Measurements from ENCODE around the gene TULP4. TPM values are rescaled to one million over a fixed set of nuclear protein-coding genes. Genes with fewer than 3 reads are reported as not detected.

Gene TULP4
- total RNA-seq, 1 experiment from 2014 or later: 126 TPM

DNA sequence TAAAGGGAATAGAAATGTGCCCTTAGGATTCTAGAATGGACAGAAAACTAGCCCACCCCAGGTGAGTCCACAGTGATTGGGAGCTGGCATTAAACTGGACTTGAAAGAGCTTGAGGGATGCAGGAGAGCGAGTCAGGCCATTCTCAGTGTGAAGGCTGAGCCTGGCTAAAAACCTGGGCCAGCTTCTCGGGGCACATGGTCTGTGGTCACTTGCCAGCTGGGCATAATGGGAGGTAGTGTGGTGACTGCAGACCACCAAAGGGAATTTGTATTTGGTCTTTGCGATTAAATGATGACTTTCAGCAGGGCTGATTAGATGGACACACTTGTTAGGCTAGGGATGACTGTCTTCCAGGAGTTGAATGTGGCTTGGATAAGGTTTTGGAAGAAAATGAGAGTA, 71.3 kb downstream of the TULP4 start:
- CTCF ChIA-PET: interaction anchor here (0.7 kb wide), 1 partner anchor 84 kb away, joined by 4 read pairs; no protein-coding TSS in a partner anchor
- no peak overlapping the region for H3K4me3 ChIP-seq (ENCODE audit: low read depth, low read length)
- H3K27ac Mint-ChIP-seq (ENCODE audit: unreplicated experiment): peak overlapping the region; percentile 76
- no peaks in the 10 kb centered on the region for H3K9me3 Mint-ChIP-seq (ENCODE audit: unreplicated experiment)
- POLR2A ChIA-PET: interaction anchor here (0.6 kb wide), 1 partner anchor 78 kb away, joined by 4 read pairs; no protein-coding TSS in a partner anchor
- TF ChIP-seq, protein P1, sequence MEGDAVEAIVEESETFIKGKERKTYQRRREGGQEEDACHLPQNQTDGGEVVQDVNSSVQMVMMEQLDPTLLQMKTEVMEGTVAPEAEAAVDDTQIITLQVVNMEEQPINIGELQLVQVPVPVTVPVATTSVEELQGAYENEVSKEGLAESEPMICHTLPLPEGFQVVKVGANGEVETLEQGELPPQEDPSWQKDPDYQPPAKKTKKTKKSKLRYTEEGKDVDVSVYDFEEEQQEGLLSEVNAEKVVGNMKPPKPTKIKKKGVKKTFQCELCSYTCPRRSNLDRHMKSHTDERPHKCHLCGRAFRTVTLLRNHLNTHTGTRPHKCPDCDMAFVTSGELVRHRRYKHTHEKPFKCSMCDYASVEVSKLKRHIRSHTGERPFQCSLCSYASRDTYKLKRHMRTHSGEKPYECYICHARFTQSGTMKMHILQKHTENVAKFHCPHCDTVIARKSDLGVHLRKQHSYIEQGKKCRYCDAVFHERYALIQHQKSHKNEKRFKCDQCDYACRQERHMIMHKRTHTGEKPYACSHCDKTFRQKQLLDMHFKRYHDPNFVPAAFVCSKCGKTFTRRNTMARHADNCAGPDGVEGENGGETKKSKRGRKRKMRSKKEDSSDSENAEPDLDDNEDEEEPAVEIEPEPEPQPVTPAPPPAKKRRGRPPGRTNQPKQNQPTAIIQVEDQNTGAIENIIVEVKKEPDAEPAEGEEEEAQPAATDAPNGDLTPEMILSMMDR (IDR thresholded peaks at IDR 0.05; ENCODE audit: insufficient read depth in 1 of 2, low read depth in 1 of 2, low read length in 1 of 2, severe bottlenecking in 1 of 2, unreplicated experiment in 1 of 2): no peak
- intact Hi-C loops (cut with micrococcal nuclease; ENCODE audit: unreplicated experiment): no loop called here
- H3K4me3 Mint-ChIP-seq (ENCODE audit: unreplicated experiment): no peak overlapping the region
- H3K27me3 ChIP-seq (replicated peaks; ENCODE audit: control insufficient read depth, insufficient read depth, low read length): no peaks in the 10 kb centered on the region
- no peak for DNase-seq
- H3K4me1 Mint-ChIP-seq (ENCODE audit: low read depth, unreplicated experiment): peaks cover 8% of the 10 kb centered on the region
- H3K9me3 ChIP-seq: no peaks in the 10 kb centered on the region
- no peaks in the 10 kb centered on the region for H3K36me3 ChIP-seq (ENCODE audit: control insufficient read depth, insufficient read depth, low read length)
- peaks cover 12% of the 10 kb centered on the region for H3K36me3 Mint-ChIP-seq (ENCODE audit: insufficient read depth, unreplicated experiment)
- no peaks in the 10 kb centered on the region for H3K27me3 Mint-ChIP-seq (ENCODE audit: insufficient read depth, unreplicated experiment)
- no peaks in the 10 kb centered on the region for H3K4me1 ChIP-seq
- BruUV-seq (replicated peaks): no TSS peak

DNA sequence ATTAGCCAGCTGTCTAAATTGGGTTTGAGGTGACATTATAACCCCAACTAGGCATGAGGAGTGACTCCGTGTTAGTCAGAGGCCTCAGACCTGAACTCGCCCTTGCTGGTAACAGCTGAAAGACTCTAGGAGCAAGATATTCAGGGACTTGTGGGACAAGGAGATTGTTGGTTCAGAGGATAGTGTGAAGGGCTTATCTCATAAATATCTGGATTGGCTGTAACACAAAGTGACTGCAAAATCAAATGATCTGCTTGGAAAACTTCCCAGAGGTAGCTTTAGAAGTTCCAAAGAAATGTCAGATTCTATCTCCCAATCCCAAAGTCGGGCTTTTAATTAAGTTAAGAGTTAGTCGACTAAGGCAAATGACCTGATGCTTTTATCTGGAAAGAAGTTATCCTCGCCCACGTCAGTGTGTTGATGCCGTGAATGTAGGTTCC, 72.4 kb downstream of the TULP4 start:
- Histone ChIP-seq H3K36me3 (ENCODE audit: control insufficient read depth, insufficient read depth, low read length) (no peaks in the 10 kb centered on the region), H3K4me3 (ENCODE audit: low read depth, low read length) (no peak overlapping the region), H3K4me1 (no peaks in the 10 kb centered on the region), H3K9me3 (no peaks in the 10 kb centered on the region), H3K27me3 (replicated peaks; ENCODE audit: control insufficient read depth, insufficient read depth, low read length) (no peaks in the 10 kb centered on the region)
- Mint-ChIP-seq H3K4me3 (ENCODE audit: unreplicated experiment) (no peak overlapping the region), H3K9me3 (ENCODE audit: unreplicated experiment) (no peaks in the 10 kb centered on the region), H3K27me3 (ENCODE audit: insufficient read depth, unreplicated experiment) (no peaks in the 10 kb centered on the region), H3K36me3 (ENCODE audit: insufficient read depth, unreplicated experiment) (peaks cover 6% of the 10 kb centered on the region), H3K27ac (ENCODE audit: unreplicated experiment) (no peak overlapping the region), H3K4me1 (ENCODE audit: low read depth, unreplicated experiment) (peaks cover 8% of the 10 kb centered on the region)
- BruUV-seq (replicated peaks): no TSS peak
- intact Hi-C loops (cut with micrococcal nuclease; ENCODE audit: unreplicated experiment): no loop called here
- POLR2A ChIA-PET: no interaction called here
- TF ChIP-seq, protein P1 (IDR thresholded peaks at IDR 0.05; ENCODE audit: insufficient read depth in 1 of 2, low read depth in 1 of 2, low read length in 1 of 2, severe bottlenecking in 1 of 2, unreplicated experiment in 1 of 2): no peak
- CTCF ChIA-PET: no interaction called here
- DNase-seq: no peak

DNA sequence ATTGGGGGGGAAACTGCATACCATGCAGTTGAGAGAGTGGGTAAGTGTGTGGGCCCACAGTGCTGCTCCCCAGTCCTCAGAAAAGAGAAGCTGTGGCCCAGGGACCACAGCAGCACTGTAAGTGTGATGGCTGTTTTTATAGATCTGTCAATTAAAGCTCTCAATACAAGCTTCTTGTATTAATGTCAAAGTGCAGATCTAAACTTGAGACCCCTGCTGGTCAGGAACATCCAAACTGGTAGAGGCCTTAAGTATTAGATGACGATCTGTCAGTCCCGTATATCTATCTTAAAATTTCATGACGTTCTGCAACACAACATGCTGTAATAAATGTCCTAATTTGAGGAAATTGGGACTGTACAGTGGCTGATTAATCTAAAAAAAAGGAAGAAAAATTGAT, 74.8 kb downstream of the TULP4 start:
- POLR2A ChIA-PET: no interaction called here

More for the DNA sequence above, 74.8 kb downstream of the TULP4 start:
- Histone ChIP-seq H3K9me3 (peaks cover 10% of the 10 kb centered on the region), H3K4me1 (no peaks in the 10 kb centered on the region), H3K36me3 (ENCODE audit: control insufficient read depth, insufficient read depth, low read length) (no peaks in the 10 kb centered on the region), H3K4me3 (ENCODE audit: low read depth, low read length) (no peak overlapping the region), H3K27me3 (replicated peaks; ENCODE audit: control insufficient read depth, insufficient read depth, low read length) (no peaks in the 10 kb centered on the region)
- no TSS peak for BruUV-seq (replicated peaks)
- no peaks in the 10 kb centered on the region for H3K27me3 Mint-ChIP-seq (ENCODE audit: insufficient read depth, unreplicated experiment)
- intact Hi-C loops (cut with micrococcal nuclease; ENCODE audit: unreplicated experiment): loop anchor here (1.0 kb wide), 1 partner anchor 166 kb away; no protein-coding TSS in a partner anchor
- H3K9me3 Mint-ChIP-seq (ENCODE audit: unreplicated experiment): peaks cover 6% of the 10 kb centered on the region
- no peak for DNase-seq
- CTCF ChIA-PET: interaction anchor here (0.5 to 1.4 kb wide), 5 partner anchors 9 to 319 kb away, joined by 3 to 7 read pairs (median 4); no protein-coding TSS in a partner anchor
- no peak overlapping the region for H3K27ac Mint-ChIP-seq (ENCODE audit: unreplicated experiment)
- H3K4me3 Mint-ChIP-seq (ENCODE audit: unreplicated experiment): no peak overlapping the region
- H3K36me3 Mint-ChIP-seq (ENCODE audit: insufficient read depth, unreplicated experiment): peaks cover 16% of the 10 kb centered on the region
- H3K4me1 Mint-ChIP-seq (ENCODE audit: low read depth, unreplicated experiment): peaks cover 8% of the 10 kb centered on the region
- TF ChIP-seq, protein P1 (IDR thresholded peaks at IDR 0.05; ENCODE audit: insufficient read depth in 1 of 2, low read depth in 1 of 2, low read length in 1 of 2, severe bottlenecking in 1 of 2, unreplicated experiment in 1 of 2): peak; percentile 17 to 28
